ENCODE results near the gene HNF4A.

The HNF4A gene

DNA sequence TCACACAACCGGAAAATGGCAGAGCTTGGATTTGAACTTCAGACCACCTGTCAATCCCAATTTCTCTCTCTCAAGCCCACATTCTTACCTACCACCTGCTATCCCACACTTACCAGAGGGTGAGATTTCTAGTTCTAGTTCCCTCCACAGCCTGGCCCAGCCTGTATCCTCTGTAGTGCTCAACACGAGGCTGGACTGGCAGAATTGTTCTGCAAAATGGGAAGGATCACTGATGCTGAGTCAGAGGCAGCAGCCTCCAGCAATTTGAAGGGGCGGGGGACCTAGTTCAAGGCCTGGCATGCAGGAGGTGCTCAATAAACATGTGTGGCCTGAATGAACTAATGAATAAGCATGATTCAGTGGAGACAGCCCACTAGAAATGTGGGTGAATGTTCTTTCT lies 66.6 kb downstream of the HNF4A start:
- no peak for DNase-seq (ENCODE audit: low read depth, low spot score)
- TF ChIP-seq YY1 (IDR thresholded peaks at IDR 0.05; ENCODE audit: insufficient read depth, insufficient read length) (no peak), ZNF274 (IDR thresholded peaks at IDR 0.05; ENCODE audit: low read depth, low read length) (no peak), SUZ12 (IDR thresholded peaks at IDR 0.05; ENCODE audit: extremely low read depth, insufficient read depth, insufficient read length) (no peak)
- no peaks in the 10 kb centered on the region for H3K27me3 ChIP-seq (ENCODE audit: insufficient read depth, insufficient read length)
- no peak overlapping the region for H3K9ac ChIP-seq (ENCODE audit: insufficient read length, low read depth)
- H3K4me3 ChIP-seq (ENCODE audit: insufficient read length, low read depth) = no peak overlapping the region
- no peaks in the 10 kb centered on the region for H3K9me3 ChIP-seq (ENCODE audit: insufficient read depth, low read length)
- no peaks in the 10 kb centered on the region for H3K36me3 ChIP-seq (ENCODE audit: insufficient read depth, insufficient read length, low read length)
- H3K4me1 ChIP-seq (ENCODE audit: insufficient read depth, insufficient read length) = peaks cover 7% of the 10 kb centered on the region

DNA sequence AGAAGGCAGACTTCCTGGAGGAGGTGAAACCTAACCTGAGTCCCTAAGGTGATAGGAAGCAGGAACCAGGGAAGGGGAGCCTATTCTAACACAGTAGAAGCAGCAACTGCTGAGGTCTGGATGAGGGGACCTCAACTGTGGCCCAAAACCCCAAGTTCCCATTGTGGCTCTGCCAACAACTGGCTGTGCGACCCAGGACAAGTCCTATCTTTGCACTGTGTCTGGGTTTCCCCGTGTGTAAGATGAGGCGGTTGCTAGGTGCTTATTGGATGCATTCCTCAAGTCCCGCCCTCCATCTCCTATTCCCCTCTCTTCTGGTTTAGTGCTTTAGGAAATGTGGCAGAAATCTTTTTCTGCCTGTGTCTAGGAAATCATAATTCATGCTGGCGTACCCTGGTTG lies 68.0 kb downstream of the HNF4A start:
- Histone ChIP-seq H3K27me3 (ENCODE audit: insufficient read depth, insufficient read length) (no peaks in the 10 kb centered on the region), H3K9ac (ENCODE audit: insufficient read length, low read depth) (no peak overlapping the region), H3K4me3 (ENCODE audit: insufficient read length, low read depth) (no peak overlapping the region), H3K9me3 (ENCODE audit: insufficient read depth, low read length) (no peaks in the 10 kb centered on the region), H3K36me3 (ENCODE audit: insufficient read depth, insufficient read length, low read length) (no peaks in the 10 kb centered on the region), H3K4me1 (ENCODE audit: insufficient read depth, insufficient read length) (peaks cover 5% of the 10 kb centered on the region)
- TF ChIP-seq YY1 (IDR thresholded peaks at IDR 0.05; ENCODE audit: insufficient read depth, insufficient read length) (no peak), ZNF274 (IDR thresholded peaks at IDR 0.05; ENCODE audit: low read depth, low read length) (no peak), SUZ12 (IDR thresholded peaks at IDR 0.05; ENCODE audit: extremely low read depth, insufficient read depth, insufficient read length) (no peak)
- DNase-seq (ENCODE audit: low read depth, low spot score) = no peak

DNA sequence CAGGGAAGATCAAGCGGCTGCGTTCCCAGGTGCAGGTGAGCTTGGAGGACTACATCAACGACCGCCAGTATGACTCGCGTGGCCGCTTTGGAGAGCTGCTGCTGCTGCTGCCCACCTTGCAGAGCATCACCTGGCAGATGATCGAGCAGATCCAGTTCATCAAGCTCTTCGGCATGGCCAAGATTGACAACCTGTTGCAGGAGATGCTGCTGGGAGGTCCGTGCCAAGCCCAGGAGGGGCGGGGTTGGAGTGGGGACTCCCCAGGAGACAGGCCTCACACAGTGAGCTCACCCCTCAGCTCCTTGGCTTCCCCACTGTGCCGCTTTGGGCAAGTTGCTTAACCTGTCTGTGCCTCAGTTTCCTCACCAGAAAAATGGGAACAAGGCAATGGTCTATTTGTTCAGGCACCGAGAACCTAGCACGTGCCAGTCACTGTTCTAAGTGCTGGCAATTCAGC lies 68.6 kb downstream of the HNF4A start:
- Histone ChIP-seq H3K27me3 (ENCODE audit: insufficient read depth, insufficient read length) (no peaks in the 10 kb centered on the region), H3K4me3 (ENCODE audit: insufficient read length, low read depth) (no peak overlapping the region), H3K36me3 (ENCODE audit: insufficient read depth, insufficient read length, low read length) (no peaks in the 10 kb centered on the region), H3K9me3 (ENCODE audit: insufficient read depth, low read length) (no peaks in the 10 kb centered on the region), H3K9ac (ENCODE audit: insufficient read length, low read depth) (no peak overlapping the region), H3K4me1 (ENCODE audit: insufficient read depth, insufficient read length) (peaks cover 5% of the 10 kb centered on the region)
- no peak for DNase-seq (ENCODE audit: low read depth, low spot score)
- TF ChIP-seq ZNF274 (IDR thresholded peaks at IDR 0.05; ENCODE audit: low read depth, low read length) (no peak), SUZ12 (IDR thresholded peaks at IDR 0.05; ENCODE audit: extremely low read depth, insufficient read depth, insufficient read length) (no peak), YY1 (IDR thresholded peaks at IDR 0.05; ENCODE audit: insufficient read depth, insufficient read length) (no peak)

DNA sequence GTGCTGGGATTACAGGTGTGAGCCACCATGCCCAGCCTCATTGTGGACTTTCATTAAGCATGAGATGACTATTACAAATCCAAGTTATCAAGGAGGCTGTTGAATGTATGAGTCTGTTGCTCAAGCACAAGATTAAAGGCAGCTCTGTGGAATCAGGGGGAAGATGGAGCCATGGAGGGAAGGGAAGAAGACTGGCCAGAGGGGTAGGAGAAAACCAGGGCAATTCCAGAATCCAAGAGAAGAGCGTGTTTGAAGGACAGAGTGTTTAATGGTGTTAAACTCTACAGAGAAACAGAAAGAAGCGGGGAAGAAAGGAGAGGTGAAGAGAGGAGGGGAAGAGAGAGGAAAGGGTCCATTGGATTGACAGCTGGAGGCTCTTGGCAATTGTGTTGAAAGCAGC lies 70.4 kb downstream of the HNF4A start:
- no peak for TF ChIP-seq ZNF274 (IDR thresholded peaks at IDR 0.05; ENCODE audit: low read depth, low read length)
- no peak for TF ChIP-seq YY1 (IDR thresholded peaks at IDR 0.05; ENCODE audit: insufficient read depth, insufficient read length)
- no peak for TF ChIP-seq SUZ12 (IDR thresholded peaks at IDR 0.05; ENCODE audit: extremely low read depth, insufficient read depth, insufficient read length)
- Histone ChIP-seq H3K4me3 (ENCODE audit: insufficient read length, low read depth) (no peak overlapping the region), H3K27me3 (ENCODE audit: insufficient read depth, insufficient read length) (no peaks in the 10 kb centered on the region), H3K9me3 (ENCODE audit: insufficient read depth, low read length) (no peaks in the 10 kb centered on the region), H3K9ac (ENCODE audit: insufficient read length, low read depth) (no peak overlapping the region), H3K36me3 (ENCODE audit: insufficient read depth, insufficient read length, low read length) (no peaks in the 10 kb centered on the region), H3K4me1 (ENCODE audit: insufficient read depth, insufficient read length) (peaks cover 5% of the 10 kb centered on the region)
- DNase-seq (ENCODE audit: low read depth, low spot score) = no peak

DNA sequence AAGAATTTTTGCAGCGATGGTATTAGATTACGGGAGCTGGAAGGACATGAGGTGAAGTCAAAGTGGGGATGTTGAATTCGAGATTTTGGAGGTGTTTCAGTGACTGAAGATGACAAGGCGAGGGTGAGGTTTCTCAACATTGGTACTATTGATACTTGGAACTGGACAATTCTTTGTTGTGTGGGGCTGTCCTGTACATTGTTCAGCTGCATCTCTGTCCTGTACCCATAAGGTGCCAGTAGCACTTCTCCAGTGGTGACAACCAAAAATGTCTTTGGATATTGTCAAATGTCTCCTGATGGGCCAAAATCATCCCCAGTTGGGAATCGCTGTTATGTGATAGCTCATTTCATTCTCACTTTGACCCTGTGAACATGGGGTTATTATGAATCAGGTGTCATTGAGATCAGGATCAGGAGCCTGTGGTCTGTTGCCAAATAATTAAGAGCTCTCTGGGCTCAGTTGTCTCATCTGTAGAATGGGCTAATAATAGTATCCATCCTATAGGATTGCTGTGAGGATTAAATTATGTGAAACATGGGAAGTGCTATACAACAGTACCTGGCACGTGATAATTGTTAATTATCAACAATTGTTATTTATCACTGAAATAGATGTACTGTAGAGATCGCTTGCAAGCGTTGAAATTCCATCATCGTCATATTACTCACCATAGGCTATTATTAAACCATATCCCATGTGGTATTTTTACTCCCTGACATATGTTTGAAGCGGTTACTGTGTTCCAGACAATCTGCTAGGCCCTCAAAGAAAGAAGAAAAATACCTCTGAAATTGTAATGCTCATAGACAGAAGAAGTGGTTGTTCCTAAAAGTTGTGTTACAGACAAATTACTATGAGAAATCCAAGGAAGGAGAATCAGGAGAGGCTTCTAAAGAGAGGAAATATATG lies 71.6 kb downstream of the HNF4A start:
- H3K4me1 ChIP-seq (ENCODE audit: insufficient read depth, insufficient read length) = peaks cover 2% of the 10 kb centered on the region
- no peaks in the 10 kb centered on the region for H3K27me3 ChIP-seq (ENCODE audit: insufficient read depth, insufficient read length)
- H3K9me3 ChIP-seq (ENCODE audit: insufficient read depth, low read length) = no peaks in the 10 kb centered on the region
- H3K9ac ChIP-seq (ENCODE audit: insufficient read length, low read depth) = no peak overlapping the region
- no peak for DNase-seq (ENCODE audit: low read depth, low spot score)
- H3K36me3 ChIP-seq (ENCODE audit: insufficient read depth, insufficient read length, low read length) = no peaks in the 10 kb centered on the region
- TF ChIP-seq YY1 (IDR thresholded peaks at IDR 0.05; ENCODE audit: insufficient read depth, insufficient read length) = no peak
- no peak for TF ChIP-seq SUZ12 (IDR thresholded peaks at IDR 0.05; ENCODE audit: extremely low read depth, insufficient read depth, insufficient read length)
- no peak for TF ChIP-seq ZNF274 (IDR thresholded peaks at IDR 0.05; ENCODE audit: low read depth, low read length)
- no peak overlapping the region for H3K4me3 ChIP-seq (ENCODE audit: insufficient read length, low read depth)

DNA sequence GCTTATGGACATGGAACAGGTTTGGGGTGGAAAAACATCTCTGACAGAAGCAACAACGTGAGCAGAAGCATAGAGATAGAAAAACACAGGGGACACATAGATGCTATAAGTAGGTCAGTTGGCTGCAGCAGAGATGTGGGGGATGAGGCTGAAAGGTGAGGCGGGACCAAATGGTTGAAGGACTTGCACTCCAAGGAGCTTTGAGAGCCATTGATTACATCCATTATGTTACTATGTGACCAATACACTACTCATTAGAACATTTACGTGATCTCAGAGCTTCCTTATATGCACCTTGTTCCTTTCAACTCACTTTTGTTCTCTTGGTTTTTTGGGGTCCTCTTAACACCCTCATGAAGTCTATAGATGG lies 72.3 kb downstream of the HNF4A start:
- Histone ChIP-seq H3K4me3 (ENCODE audit: insufficient read length, low read depth) (no peak overlapping the region), H3K36me3 (ENCODE audit: insufficient read depth, insufficient read length, low read length) (no peaks in the 10 kb centered on the region), H3K9me3 (ENCODE audit: insufficient read depth, low read length) (no peaks in the 10 kb centered on the region), H3K9ac (ENCODE audit: insufficient read length, low read depth) (no peak overlapping the region), H3K4me1 (ENCODE audit: insufficient read depth, insufficient read length) (no peaks in the 10 kb centered on the region), H3K27me3 (ENCODE audit: insufficient read depth, insufficient read length) (no peaks in the 10 kb centered on the region)
- DNase-seq (ENCODE audit: low read depth, low spot score) = no peak
- TF ChIP-seq ZNF274 (IDR thresholded peaks at IDR 0.05; ENCODE audit: low read depth, low read length) (no peak), SUZ12 (IDR thresholded peaks at IDR 0.05; ENCODE audit: extremely low read depth, insufficient read depth, insufficient read length) (no peak), YY1 (IDR thresholded peaks at IDR 0.05; ENCODE audit: insufficient read depth, insufficient read length) (no peak)

DNA sequence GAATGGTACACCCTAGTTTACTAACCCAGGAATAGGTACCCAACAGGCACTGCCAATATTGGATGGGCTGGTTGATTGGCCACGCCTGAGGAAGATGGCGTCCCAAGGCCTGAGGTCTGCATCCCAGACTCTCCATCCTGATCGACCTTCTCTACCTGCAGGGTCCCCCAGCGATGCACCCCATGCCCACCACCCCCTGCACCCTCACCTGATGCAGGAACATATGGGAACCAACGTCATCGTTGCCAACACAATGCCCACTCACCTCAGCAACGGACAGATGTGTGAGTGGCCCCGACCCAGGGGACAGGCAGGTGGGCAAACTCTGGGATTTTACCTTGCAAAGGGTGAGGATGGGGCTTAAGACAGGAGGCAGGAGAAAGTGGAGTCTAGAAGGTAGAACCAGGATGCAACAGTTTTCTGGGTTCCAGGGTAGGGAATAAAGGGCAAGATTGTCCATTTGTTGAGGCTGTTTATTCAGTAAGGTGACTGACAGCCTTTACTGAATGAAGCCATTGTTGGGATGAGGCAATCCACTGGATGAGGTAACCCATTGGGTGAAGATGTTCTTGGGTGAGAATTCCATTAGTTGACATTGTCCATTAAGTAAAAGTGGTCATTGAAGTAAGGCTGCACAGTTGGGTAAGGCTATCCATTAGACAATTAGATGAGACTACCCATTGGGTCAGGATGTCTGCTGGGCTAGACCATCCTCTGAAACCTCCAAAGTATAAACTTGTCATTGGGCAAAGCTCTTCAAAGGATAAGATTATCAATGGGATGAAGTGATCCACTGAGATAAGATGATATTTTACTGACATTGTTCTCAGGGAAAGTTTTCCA lies 72.9 kb downstream of the HNF4A start:
- no peak for DNase-seq (ENCODE audit: low read depth, low spot score)
- no peak overlapping the region for H3K9ac ChIP-seq (ENCODE audit: insufficient read length, low read depth)
- no peaks in the 10 kb centered on the region for H3K4me1 ChIP-seq (ENCODE audit: insufficient read depth, insufficient read length)
- TF ChIP-seq SUZ12 (IDR thresholded peaks at IDR 0.05; ENCODE audit: extremely low read depth, insufficient read depth, insufficient read length) (no peak), ZNF274 (IDR thresholded peaks at IDR 0.05; ENCODE audit: low read depth, low read length) (no peak), YY1 (IDR thresholded peaks at IDR 0.05; ENCODE audit: insufficient read depth, insufficient read length) (no peak)
- H3K36me3 ChIP-seq (ENCODE audit: insufficient read depth, insufficient read length, low read length) = no peaks in the 10 kb centered on the region
- no peak overlapping the region for H3K4me3 ChIP-seq (ENCODE audit: insufficient read length, low read depth)
- H3K9me3 ChIP-seq (ENCODE audit: insufficient read depth, low read length) = no peaks in the 10 kb centered on the region
- H3K27me3 ChIP-seq (ENCODE audit: insufficient read depth, insufficient read length) = no peaks in the 10 kb centered on the region

All from NT2/D1 (cell line).